ENCODE data around the gene PINLYP.

The PINLYP gene

GRCh38 chr19:43551399-43552197 lies 24.0 kb upstream of the PINLYP start:
- no peak for DNase-seq

- DNase-seq, result no peak
These were observed 23.5 kb upstream of the PINLYP start for GRCh38 chr19:43552198-43552450.

GRCh38 chr19:43552616-43553015 lies 23.0 kb upstream of the PINLYP start:
- DNase-seq, result no peak

- no peak for DNase-seq
These were observed 21.9 kb upstream of the PINLYP start for GRCh38 chr19:43553656-43554055.

GRCh38 chr19:43554317-43554895 lies 21.2 kb upstream of the PINLYP start:
- DNase-seq, result no peak

- no peak for DNase-seq
These were observed 20.3 kb upstream of the PINLYP start for GRCh38 chr19:43555185-43555770.

GRCh38 chr19:43560687-43561086 lies 14.9 kb upstream of the PINLYP start:
- no peak for DNase-seq

- no peak for DNase-seq
These were observed 14.2 kb upstream of the PINLYP start for GRCh38 chr19:43561139-43561970.

- DNase-seq, result no peak
These were observed 13.3 kb upstream of the PINLYP start for GRCh38 chr19:43562226-43562697.

- peak; percentile 65 for DNase-seq
These were observed 12.8 kb upstream of the PINLYP start for GRCh38 chr19:43562698-43563241.

- no peak for DNase-seq
These were observed 11.7 kb upstream of the PINLYP start for GRCh38 chr19:43563816-43564457.

- DNase-seq, result no peak
These were observed 10.8 kb upstream of the PINLYP start for GRCh38 chr19:43564800-43565199.

- DNase-seq, result no peak
These were observed 5.9 kb upstream of the PINLYP start for GRCh38 chr19:43569657-43570056.

GRCh38 chr19:43570174-43570791 lies 5.3 kb upstream of the PINLYP start:
- no peak for DNase-seq

GRCh38 chr19:43572171-43572588 lies 3.4 kb upstream of the PINLYP start:
- DNase-seq, result no peak

GRCh38 chr19:43574424-43575155 lies 1.0 kb upstream of the PINLYP start:
- DNase-seq, result no peak

GRCh38 chr19:43575955-43576878 lies 616 bp downstream of the PINLYP start:
- no peak for DNase-seq

- DNase-seq, result no peak
These were observed 3.2 kb downstream of the PINLYP start for GRCh38 chr19:43578787-43579186.

- no peak for DNase-seq
These were observed 5.9 kb downstream of the PINLYP start for GRCh38 chr19:43581467-43581866.

GRCh38 chr19:43582495-43582894 lies 6.9 kb downstream of the PINLYP start:
- DNase-seq, result no peak
